MM.1S (cell line): Measurements from ENCODE around the gene MAP3K3.

Experiments
- DNase-seq: peaks from one replicate; pipeline ENCODE4 v3.0.0-alpha.2; 2015
- H2AFZ ChIP-seq: fragments of 300-600 bp; sonication (generic); 2 replicates; pipeline ENCODE4 v1.6.0; 2016; ENCODE audit warnings: antibody characterized with exemption, low read length
- H3F3A ChIP-seq: fragments of 300-600 bp; sonication (generic); 2 replicates; pipeline ENCODE4 v1.6.1; 2016; ENCODE audit warnings: mild to moderate bottlenecking, antibody characterized with exemption, low read length, moderate library complexity, mixed read lengths; ENCODE audit not compliant: insufficient read depth
- H3K27ac ChIP-seq: fragments of 300-600 bp; sonication (generic); 2 replicates; pipeline ENCODE4 v1.5.1; 2016; ENCODE audit warnings: mild to moderate bottlenecking, low read length
- H3K27me3 ChIP-seq: fragments of 300-600 bp; sonication (generic); replicated peaks from 2 replicates; pipeline ENCODE4 v1.6.0; 2016; ENCODE audit warnings: low read length; ENCODE audit not compliant: insufficient read depth
- H3K36me3 ChIP-seq: fragments of 300-600 bp; sonication (generic); replicated peaks from 2 replicates; pipeline ENCODE4 v1.6.1; 2016; ENCODE audit warnings: mild to moderate bottlenecking, low read length, mixed read lengths; ENCODE audit not compliant: insufficient read depth
- H3K4me1 ChIP-seq: fragments of 300-600 bp; sonication (generic); 2 replicates; pipeline ENCODE4 v1.6.1; 2016; ENCODE audit warnings: low read length, mixed read lengths
- H3K4me2 ChIP-seq: fragments of 300-600 bp; sonication (generic); 2 replicates; pipeline ENCODE4 v1.6.0; 2016; ENCODE audit warnings: low read depth, low read length
- H3K4me3 ChIP-seq: fragments of 300-600 bp; sonication (generic); 2 replicates; pipeline ENCODE4 v1.5.1; 2016; ENCODE audit warnings: low read length, mixed read lengths
- H3K79me2 ChIP-seq: fragments of 300-600 bp; sonication (generic); 2 replicates; pipeline ENCODE4 v1.6.1; 2016; ENCODE audit warnings: mixed run types, low read length, mixed read lengths
- H3K9ac ChIP-seq: fragments of 300-600 bp; sonication (generic); 2 replicates; pipeline ENCODE4 v1.6.1; 2016; ENCODE audit warnings: low read length, mixed read lengths
- H3K9me2 ChIP-seq: fragments of 300-600 bp; sonication (generic); replicated peaks from 2 replicates; pipeline ENCODE4 v1.6.1; 2016; ENCODE audit warnings: mild to moderate bottlenecking, low read length, mixed read lengths; ENCODE audit not compliant: insufficient read depth
- H3K9me3 ChIP-seq: fragments of 300-600 bp; sonication (generic); replicated peaks from 2 replicates; pipeline ENCODE4 v1.6.1; 2016; ENCODE audit warnings: mild to moderate bottlenecking, low read length, mixed read lengths; ENCODE audit not compliant: insufficient read depth
- H4K20me1 ChIP-seq: fragments of 300-600 bp; sonication (generic); 2 replicates; pipeline ENCODE4 v1.6.1; 2016; ENCODE audit warnings: mild to moderate bottlenecking, low read length, moderate library complexity, mixed read lengths; ENCODE audit not compliant: insufficient read depth
- CTCF ChIP-seq: fragments of 300-600 bp; sonication (generic); IDR thresholded peaks from 2 replicates; pipeline ENCODE4 v1.5.1; 2016; ENCODE audit warnings: antibody characterized with exemption, low read length, mixed read lengths
- EZH2 ChIP-seq: fragments of 300-600 bp; sonication (generic); optimal IDR thresholded peaks from 2 replicates; pipeline ENCODE3; 2017; ENCODE audit warnings: low read depth, mild to moderate bottlenecking, antibody characterized with exemption, low read length, mixed read lengths
- EZH2phosphoT487 ChIP-seq: fragments of 300-600 bp; sonication (generic); IDR thresholded peaks from 2 replicates; pipeline ENCODE4 v1.6.1; 2018; ENCODE audit warnings: antibody characterized with exemption, low read length

The MAP3K3 gene

GRCh38 chr17:63657786-63658185, 35.6 kb downstream of the MAP3K3 start:
- no peaks in the 10 kb centered on the region for H4K20me1 ChIP-seq
- H2AFZ ChIP-seq, result no peak overlapping the region
- no peaks in the 10 kb centered on the region for H3K9me2 ChIP-seq
- H3K27ac ChIP-seq, result no peak overlapping the region
- no peaks in the 10 kb centered on the region for H3K79me2 ChIP-seq
- H3K4me1 ChIP-seq, result no peaks in the 10 kb centered on the region
- H3F3A ChIP-seq, result no peaks in the 10 kb centered on the region
- no peak for DNase-seq
- H3K4me2 ChIP-seq, result no peak overlapping the region
- no peak overlapping the region for H3K9ac ChIP-seq
- no peaks in the 10 kb centered on the region for H3K27me3 ChIP-seq
- no peak overlapping the region for H3K4me3 ChIP-seq
- H3K36me3 ChIP-seq, result no peaks in the 10 kb centered on the region
- TF ChIP-seq EZH2phosphoT487 (no peak), EZH2 (no peak), CTCF (no peak)
- H3K9me3 ChIP-seq, result no peaks in the 10 kb centered on the region

- Histone ChIP-seq H3K9me2 (no peaks in the 10 kb centered on the region), H3K4me1 (no peaks in the 10 kb centered on the region), H3K27me3 (no peaks in the 10 kb centered on the region), H3K4me2 (no peak overlapping the region), H3K9me3 (no peaks in the 10 kb centered on the region), H3K9ac (no peak overlapping the region), H3K36me3 (no peaks in the 10 kb centered on the region), H3K4me3 (no peak overlapping the region), H3K27ac (no peak overlapping the region), H3F3A (no peaks in the 10 kb centered on the region), H4K20me1 (no peaks in the 10 kb centered on the region), H3K79me2 (no peaks in the 10 kb centered on the region), H2AFZ (no peak overlapping the region)
- DNase-seq, result no peak
- TF ChIP-seq CTCF, result no peak
- no peak for TF ChIP-seq EZH2phosphoT487
- no peak for TF ChIP-seq EZH2
Measured at GRCh38 chr17:63658366-63658765, 36.1 kb downstream of the MAP3K3 start.

DNA sequence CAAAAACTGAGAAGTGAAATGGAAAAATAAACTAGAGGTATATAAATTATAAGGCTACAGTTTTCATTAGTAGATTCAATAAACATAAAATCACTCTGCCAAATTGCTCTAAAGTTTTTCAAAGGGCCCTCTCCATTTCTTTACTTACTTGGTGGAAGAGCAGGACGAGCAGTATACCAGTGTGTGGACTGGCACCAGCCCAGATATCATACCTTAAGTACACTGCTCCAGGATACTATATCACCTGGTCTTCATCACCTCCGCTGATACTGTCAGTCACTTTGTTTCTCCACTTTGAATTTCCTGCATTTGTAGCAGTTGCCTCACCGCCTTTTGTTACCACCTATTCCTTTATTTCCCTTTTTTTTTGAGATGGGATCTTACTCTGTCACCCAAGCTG, 37.6 kb downstream of the MAP3K3 start:
- Histone ChIP-seq H3K27ac (no peak overlapping the region), H3K36me3 (no peaks in the 10 kb centered on the region; the same call in 1 of the 2 replicates), H3K4me1 (no peaks in the 10 kb centered on the region), H3K9me2 (no peaks in the 10 kb centered on the region), H3K79me2 (no peaks in the 10 kb centered on the region), H4K20me1 (no peaks in the 10 kb centered on the region), H2AFZ (no peak overlapping the region), H3K4me3 (no peak overlapping the region), H3K4me2 (no peak overlapping the region), H3K9me3 (no peaks in the 10 kb centered on the region), H3K27me3 (no peaks in the 10 kb centered on the region), H3F3A (no peaks in the 10 kb centered on the region), H3K9ac (no peak overlapping the region)
- no peak for DNase-seq
- TF ChIP-seq EZH2, result no peak

GRCh38 chr17:63665527-63666214, 43.5 kb downstream of the MAP3K3 start:
- Histone ChIP-seq H3K9ac (no peak overlapping the region), H3K4me3 (no peak overlapping the region), H3F3A (no peaks in the 10 kb centered on the region), H3K4me1 (no peaks in the 10 kb centered on the region), H3K27ac (no peak overlapping the region), H3K9me2 (no peaks in the 10 kb centered on the region), H3K79me2 (no peaks in the 10 kb centered on the region), H3K27me3 (no peaks in the 10 kb centered on the region), H3K9me3 (no peaks in the 10 kb centered on the region), H3K4me2 (no peak overlapping the region), H4K20me1 (no peaks in the 10 kb centered on the region), H3K36me3 (no peaks in the 10 kb centered on the region; the same call in 1 of the 2 replicates), H2AFZ (no peak overlapping the region)
- no peak for DNase-seq
- TF ChIP-seq CTCF (no peak), EZH2phosphoT487 (no peak), EZH2 (no peak)
